CD1c-positive myeloid dendritic cell (primary cell): ENCODE data around the gene RND3.
A peak's percentile ranks its signal among the peaks of the same experiment; 100 is the strongest.

Experiments used
- DNase-seq: peaks from one replicate; pipeline ENCODE4 v3.0.0-alpha.2; 2016; ENCODE audit errors: extremely low spot score

The RND3 gene

GRCh38 chr2:150476286-150476685 is 11.2 kb downstream of the RND3 start:
- DNase-seq = no peak

DNA sequence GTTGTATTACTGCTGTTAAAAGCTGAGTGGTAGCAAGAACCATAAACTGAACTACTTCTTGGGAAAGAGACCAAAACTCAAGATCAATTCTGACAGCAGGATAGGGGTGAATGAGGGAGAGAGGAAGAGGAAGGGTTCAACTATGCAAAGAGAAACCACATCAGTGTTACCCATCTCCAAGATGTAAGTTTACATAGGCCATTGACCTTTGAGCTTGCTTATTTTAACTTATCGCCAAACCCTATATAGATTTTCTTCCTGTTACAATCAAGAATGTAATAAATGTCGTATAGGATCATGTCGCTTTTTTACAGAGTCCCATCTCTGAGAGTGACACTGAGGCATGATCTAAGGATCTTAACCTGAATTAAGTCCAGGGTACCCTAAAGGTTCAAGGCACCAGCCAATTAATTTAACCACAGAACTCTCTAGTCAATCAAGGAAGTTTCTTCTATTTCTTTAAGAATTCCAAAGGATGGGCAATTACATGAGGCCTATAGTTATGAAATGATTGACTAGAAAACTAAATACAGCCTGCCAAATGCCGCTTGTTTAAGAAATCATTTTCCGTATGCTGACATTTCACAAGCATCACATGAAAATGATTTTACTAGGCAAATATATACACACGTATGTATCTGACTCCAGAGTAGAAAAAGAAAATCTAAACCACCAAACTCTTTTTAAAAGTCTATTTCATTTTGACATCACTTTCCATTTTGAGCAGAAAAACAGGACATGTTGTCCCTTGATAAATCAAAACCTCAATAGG is 11.8 kb downstream of the RND3 start:
- no peak for DNase-seq

DNA sequence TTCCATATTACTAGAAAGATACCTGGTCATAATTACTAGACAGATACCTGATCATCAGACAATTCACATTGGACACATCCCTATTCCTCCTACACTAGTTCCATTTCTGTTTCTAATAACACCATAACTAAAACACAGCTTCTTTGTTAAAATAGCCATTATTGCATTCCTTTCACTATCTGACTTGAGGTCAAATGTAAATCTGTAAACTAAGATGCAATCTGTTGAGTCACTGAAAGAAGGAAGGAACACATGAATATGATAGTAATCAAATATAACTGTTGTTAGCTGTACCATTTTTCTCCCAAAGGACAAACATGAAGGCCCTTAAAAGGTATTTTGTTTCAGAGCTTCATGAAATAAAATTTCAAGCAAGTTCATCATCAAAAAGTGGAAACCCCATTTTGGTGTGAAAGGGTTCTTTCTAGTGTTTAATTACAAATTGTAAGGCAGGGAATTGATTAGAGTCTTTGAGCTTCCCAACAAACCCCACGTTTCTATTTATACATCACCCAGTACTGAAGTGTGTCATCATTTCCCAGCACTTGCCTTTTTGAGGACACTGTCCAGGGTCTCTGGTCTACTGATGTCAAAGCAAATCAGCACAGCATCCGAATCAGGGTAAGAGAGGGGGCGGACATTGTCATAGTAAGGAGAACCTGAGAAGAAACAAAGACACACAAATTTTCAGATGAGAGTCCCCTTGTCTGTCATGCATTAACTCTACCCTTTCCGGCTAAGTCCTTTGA is 13.0 kb downstream of the RND3 start:
- DNase-seq = no peak

DNA sequence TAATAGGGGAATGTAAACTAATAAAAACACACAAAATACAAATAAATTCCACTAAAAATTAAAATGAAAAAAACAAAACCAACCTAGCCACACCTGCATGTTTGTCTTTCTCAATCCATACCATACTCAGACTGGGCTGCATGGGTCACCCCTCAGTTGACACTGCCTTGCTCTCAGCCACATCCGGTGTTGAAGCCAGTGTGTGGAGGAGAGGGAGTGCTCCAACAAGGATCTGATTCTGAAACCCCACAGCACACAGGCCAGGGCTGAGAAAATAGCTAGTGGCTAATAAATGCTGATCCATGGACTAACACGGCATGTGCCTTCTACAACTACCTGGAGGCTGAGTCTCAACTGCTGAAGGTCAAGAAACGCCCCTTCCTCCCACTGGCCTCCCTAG is 13.7 kb downstream of the RND3 start:
- no peak for DNase-seq

DNA sequence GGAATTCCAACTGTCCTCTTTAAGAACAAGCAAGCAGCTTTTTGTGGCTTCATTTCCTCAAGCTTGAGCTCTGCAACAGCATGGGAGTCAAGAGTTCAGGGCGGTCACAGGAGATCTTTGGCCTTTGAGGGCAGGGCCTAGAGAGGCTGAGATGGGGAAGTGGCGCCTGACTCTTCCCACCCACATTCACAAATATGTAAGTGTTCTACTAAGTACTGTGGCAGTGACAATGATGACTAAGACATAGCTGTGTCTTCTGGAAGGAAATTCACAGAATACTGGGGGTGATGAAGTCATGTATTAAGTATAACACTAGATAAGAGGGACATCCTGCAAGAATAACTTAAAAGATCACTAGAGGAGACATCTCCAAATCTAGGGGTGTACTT is 15.0 kb downstream of the RND3 start:
- DNase-seq = peak; percentile 48

GRCh38 chr2:150471813-150472510 is 15.5 kb downstream of the RND3 start:
- no peak for DNase-seq

- DNase-seq = no peak
These were observed 17.0 kb downstream of the RND3 start for GRCh38 chr2:150470435-150470834.

DNA sequence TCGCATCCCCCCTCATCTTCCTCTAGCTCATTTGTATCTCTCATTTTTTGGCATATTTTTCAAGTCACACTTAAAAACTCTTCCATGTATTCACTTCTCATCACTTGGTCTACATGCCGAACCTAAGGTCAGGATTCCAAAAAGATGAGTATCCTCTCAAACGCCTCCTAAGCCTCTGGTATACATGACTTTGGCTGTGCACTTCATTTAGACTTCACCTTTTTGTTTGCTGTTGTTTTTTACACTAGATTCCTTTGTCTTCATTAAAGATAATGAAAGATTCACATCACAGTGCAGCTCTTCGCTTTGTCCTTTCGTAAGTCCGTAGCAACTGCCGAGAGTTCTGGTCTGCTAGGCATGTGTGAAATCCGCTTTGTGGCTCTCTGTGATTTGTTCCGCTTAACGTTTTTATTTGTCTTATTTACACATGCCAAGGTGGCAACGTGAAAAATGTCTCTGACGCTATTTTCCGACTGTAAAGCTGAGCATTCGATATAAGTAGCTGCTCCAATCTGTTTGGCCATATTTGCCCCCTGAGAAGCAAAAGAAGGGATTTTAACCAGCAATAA is 17.7 kb downstream of the RND3 start:
- no peak for DNase-seq

DNA sequence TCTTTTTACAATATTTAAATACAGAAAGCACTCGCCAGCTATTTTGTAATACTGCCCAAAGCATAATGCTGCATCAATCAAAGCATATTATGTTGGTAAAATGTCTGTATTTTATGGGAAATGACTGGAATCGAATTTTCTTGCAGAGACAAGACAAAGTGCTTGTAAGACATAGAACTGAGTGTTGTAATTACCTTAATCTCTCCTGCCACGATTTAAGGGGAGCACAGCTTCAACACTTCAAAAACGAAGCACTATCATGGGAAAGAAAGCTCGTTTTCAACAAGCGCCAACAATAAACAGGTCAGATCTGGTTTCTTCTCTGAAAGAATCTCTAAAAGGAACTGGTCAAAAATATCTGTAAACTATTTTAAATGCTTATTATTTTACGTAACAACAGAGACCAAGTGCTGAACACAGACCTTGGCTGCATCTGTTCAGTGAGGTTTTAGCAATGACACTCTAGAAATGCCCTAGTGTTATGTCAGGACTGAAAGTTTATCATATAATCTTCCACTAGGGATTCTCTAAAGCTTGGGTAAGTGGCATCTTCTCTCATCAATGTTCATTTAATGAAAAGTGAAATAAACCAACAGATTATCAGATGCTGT is 19.0 kb downstream of the RND3 start:
- DNase-seq = no peak

- DNase-seq = no peak
These were observed 19.9 kb downstream of the RND3 start for GRCh38 chr2:150467621-150467963.

DNA sequence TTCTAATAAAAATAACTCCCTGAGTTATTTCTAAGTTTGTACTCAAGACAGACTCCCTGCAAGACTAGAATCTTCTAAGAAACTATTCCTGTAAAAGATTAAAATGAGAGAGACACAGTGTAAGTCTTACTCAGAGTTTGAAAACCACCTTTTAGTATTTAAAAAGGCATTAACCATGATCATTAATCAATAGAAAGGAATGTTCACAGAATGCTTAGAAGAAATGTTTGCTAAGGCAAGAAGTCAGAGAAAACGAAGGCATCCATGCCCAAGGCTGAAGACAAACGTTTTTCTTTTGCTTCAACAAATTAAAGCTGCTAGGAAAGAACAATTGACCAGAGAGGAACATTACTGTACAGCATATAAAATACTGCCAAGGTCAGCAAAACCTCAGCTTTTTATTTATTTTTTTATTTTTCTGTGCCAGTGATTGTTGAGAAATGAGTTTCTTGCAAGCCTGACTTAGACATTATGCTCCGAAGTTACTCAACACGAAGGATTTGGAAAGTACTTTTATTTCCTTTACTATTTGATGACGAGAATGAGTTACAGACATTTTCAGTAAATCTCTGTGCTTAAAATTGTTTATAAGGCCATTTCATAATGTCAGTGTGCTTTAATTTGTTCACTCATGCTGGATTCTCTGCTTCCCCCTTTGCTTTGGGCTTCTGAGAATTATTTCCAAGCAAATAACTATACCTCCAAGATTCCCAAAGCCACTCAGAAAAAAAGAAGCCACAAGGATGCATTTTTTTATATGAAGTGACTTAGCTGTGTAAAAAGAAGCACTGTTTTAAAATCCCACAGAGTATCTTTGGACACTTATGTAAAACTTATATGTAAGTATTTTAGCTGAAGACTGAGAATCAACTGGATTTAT is 20.5 kb downstream of the RND3 start:
- no peak for DNase-seq

DNA sequence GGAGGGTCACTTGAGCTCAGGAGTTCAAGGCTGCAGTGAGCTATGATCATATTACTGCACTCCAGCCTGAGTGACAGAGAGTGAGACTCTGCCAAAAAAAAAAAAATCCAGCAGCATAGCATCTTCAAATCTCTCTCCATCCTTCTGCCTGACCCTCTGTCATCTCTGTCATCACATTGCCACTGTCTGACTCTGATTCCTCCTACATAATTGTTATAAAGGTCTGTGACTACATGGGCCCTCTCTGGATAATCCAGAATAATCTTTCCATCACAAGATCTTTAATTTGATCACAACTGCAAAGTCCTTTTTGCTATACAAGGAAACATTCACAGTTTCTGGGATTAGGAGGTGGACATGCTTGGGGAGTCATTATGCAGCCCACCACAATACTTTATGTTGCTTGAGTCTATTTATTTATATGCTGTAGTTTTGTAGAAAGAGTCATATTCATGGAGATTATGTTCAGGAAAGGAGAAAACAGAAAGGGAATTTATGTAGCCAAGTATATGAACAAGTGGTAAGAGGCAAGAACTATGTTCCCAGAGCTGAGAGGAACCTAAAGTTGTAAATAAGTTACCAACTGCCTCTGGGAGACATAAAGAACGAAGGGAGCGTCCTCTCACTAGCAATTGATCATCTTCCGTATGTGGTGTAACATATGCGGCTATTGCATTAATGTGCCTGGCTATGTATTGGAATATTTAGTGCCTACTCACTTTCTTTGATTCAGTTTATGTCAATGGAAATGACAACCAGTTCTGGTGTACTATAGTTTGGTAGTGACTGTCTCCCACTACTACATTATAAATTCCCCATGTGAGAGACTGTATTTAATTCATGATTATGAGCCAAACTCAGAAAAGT is 21.5 kb downstream of the RND3 start:
- DNase-seq = no peak

- DNase-seq = no peak
These were observed 22.5 kb downstream of the RND3 start for GRCh38 chr2:150464986-150465385.

DNA sequence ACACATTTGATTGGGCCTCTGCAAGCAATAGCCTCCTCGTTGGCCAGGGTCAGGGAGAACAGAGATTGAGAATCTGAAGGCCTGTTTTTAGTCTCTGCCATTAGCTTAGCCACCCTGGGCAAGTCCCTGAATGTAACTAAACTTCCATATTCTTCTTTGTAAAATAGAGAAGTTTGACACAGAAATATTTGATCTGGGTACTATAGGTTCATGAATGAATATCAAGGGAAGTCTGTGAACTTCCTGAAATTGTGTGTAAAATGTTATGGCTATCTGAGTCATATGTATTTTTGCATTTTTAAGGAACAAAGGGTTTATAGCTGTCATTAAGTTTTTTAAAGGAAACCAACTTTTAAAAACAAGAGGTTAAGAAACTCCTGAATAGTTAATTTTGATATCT is 23.2 kb downstream of the RND3 start:
- peak; percentile 58 for DNase-seq

DNA sequence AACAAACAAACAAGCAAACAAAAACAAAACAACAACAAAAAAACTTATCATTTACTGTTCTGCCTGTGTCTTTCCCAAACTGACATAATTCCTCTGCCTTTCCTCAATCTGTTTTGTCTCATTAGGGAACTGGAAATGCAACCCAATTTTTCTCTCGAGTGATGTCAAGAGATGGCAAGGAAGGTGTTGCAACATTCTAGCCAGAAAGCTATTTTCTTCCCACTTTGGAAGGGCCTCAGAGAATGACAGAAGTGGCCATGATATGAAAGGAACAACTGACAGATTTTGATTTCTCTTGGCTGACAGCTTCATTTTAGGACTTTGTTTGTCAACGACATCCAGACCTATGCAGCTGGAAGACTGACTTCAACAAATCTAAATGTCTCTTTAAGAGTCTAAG is 24.7 kb downstream of the RND3 start:
- peak; percentile 10 for DNase-seq

GRCh38 chr2:150459281-150459680 is 28.2 kb downstream of the RND3 start:
- DNase-seq = no peak

- no peak for DNase-seq
These were observed 36.7 kb downstream of the RND3 start for GRCh38 chr2:150450765-150451164.

DNA sequence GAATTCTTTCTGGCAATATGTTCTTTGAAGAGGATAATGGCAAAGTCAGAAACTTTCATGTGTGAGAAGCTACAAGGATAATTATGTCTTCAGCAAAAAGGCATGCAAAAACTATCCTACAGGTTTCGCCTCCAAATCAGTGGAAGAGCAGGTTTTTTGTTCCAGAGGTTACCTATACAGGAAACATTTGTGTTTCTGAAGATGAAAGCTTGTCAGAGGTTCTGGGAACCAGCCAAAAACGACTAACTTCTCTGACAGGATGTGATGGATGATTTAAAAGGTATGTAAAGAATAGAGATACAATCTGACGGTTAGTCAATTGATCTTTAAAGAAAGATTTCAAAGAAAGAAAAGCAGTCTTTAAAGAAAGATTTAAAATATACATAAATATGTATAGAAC is 37.6 kb downstream of the RND3 start:
- no peak for DNase-seq

DNA sequence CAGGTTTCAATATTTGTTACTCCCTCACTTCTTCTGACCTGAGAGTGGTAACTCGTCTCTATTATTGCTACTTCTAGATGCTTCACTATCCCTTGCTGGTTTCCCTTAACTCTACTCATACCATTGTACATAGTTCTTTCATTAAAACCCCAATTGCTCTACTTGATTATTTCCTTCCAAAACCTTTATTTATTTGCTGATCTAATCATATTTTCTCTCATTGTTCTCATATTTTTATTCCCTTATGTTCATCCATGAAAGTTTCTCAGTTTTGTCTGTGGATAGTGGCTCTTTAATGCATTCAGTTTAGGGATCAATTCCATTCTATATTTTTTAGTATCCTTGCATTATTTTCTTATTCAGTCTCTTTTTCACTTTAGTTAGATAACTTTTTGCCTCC is 42.1 kb downstream of the RND3 start:
- no peak for DNase-seq

- no peak for DNase-seq
These were observed 45.0 kb downstream of the RND3 start for GRCh38 chr2:150442484-150442883.
